Measurements from ENCODE around the gene OR2W3. TPM values are rescaled to one million over a fixed set of nuclear protein-coding genes. Genes with fewer than 3 reads are reported as not detected.

OR2W3 gene
- total and polyA plus RNA-seq, 2 of the 8 experiments (the other 6 are each of a cell fraction or from before 2014, with no cell fraction given): 0.12 to 1.1 TPM

GRCh38 chr1:247924868-247925267, 29.5 kb downstream of the OR2W3 start, which contains the start of gene OR2AJ1:
OR2AJ1 (plus strand) TSS chr1:247924889; CDS start chr1:247933769, 8,880 bp downstream.
- no peak for FAIRE-seq
- Histone ChIP-seq H2BK5ac (ENCODE audit: low read depth, low read length) (no peak within 1 kb of the TSS), H4K8ac (ENCODE audit: extremely low read depth, insufficient read depth, low read length) (no peak within 1 kb of the TSS; the same call in 1 of the 2 replicates), H3K4me2 (ENCODE audit: insufficient read depth in 1 of 2, low read depth in 2 of 2, low read length in 2 of 2) (no peak within 1 kb of the TSS), H3K18ac (ENCODE audit: extremely low read depth, low read length) (no peak within 1 kb of the TSS), H4K91ac (replicated peaks; ENCODE audit: insufficient read length, low read length) (no peak within 1 kb of the TSS), H3K36me3 (ENCODE audit: control insufficient read depth in 2 of 4, insufficient read depth in 4 of 4, low read length in 3 of 4) (no peaks in the 10 kb centered on the region; a peak in 1 of 8 replicates), H3K56ac (replicated peaks; ENCODE audit: insufficient read length, low read depth, low read length) (no peak within 1 kb of the TSS), H2AFZ (ENCODE audit: low read length) (no peak within 1 kb of the TSS), H3K27ac (ENCODE audit: low read depth, low read length) (no peak within 1 kb of the TSS), H4K5ac (ENCODE audit: insufficient read length, low read depth, low read length) (no peak within 1 kb of the TSS), H3K23me2 (ENCODE audit: low read depth, low read length) (no peaks in the 10 kb centered on the region), H2BK15ac (ENCODE audit: low read length) (no peak within 1 kb of the TSS), H2BK120ac (replicated peaks; ENCODE audit: low read depth, low read length) (no peak within 1 kb of the TSS), H3K14ac (ENCODE audit: insufficient read length) (no peak within 1 kb of the TSS), H3K79me1 (ENCODE audit: low read depth, low read length) (no peaks in the 10 kb centered on the region), H2BK12ac (ENCODE audit: low read depth, low read length) (no peak within 1 kb of the TSS), H3K4me1 (replicated peaks in 1 of 4; ENCODE audit: control insufficient read depth in 3 of 4, insufficient read depth in 4 of 4, low read length in 3 of 4) (no peaks in the 10 kb centered on the region), H3K79me2 (ENCODE audit: control insufficient read depth in 1 of 2, insufficient read depth in 2 of 2, low read length in 2 of 2) (no peaks in the 10 kb centered on the region), H2AK5ac (ENCODE audit: low read depth, low read length) (no peak within 1 kb of the TSS), H3K4ac (replicated peaks; ENCODE audit: insufficient read length, low read depth, low read length) (no peak within 1 kb of the TSS), H3K9me3 (ENCODE audit: insufficient read depth in 2 of 2, low read depth in 1 of 2, low read length in 1 of 2) (peaks cover 44 to 49% of the 10 kb centered on the region in 2 experiments), H3K9ac (replicated peaks in 1 of 4; ENCODE audit: extremely low read depth in 1 of 4, low read depth in 3 of 4, low read length in 3 of 4) (no peak within 1 kb of the TSS), H3K4me3 (ENCODE audit: extremely low read depth in 1 of 4, insufficient read depth in 2 of 4, low read depth in 3 of 4, low read length in 4 of 4) (no peak within 1 kb of the TSS), H2BK20ac (ENCODE audit: low read length) (no peak within 1 kb of the TSS), H4K20me1 (replicated peaks in 1 of 2; ENCODE audit: control insufficient read depth in 1 of 2, insufficient read depth in 2 of 2, low read length in 2 of 2) (no peaks in the 10 kb centered on the region), H3K23ac (ENCODE audit: insufficient read length) (no peak within 1 kb of the TSS), H3K27me3 (replicated peaks in 1 of 4; ENCODE audit: control insufficient read depth in 3 of 4, extremely low read depth in 1 of 4, insufficient read depth in 3 of 4, low read length in 3 of 4) (no peaks in the 10 kb centered on the region)
- ChIA-PET POLR2A (ENCODE audit: partially characterized antibody) (no interaction called here), CTCF (ENCODE audit: partially characterized antibody) (interaction anchor here (0.6 to 0.9 kb wide), 2 partner anchors 13 to 25 kb away, joined by 3 read pairs; no protein-coding TSS in a partner anchor)
- TF ChIP-seq HDAC6 (IDR thresholded peaks at IDR 0.05; ENCODE audit: low read depth, low read length) (no peak), POLR2A (IDR thresholded peaks at IDR 0.05; ENCODE audit: control extremely low read depth in 1 of 2, low read depth in 2 of 2, low read length in 2 of 2) (no peak), RNF2 (IDR thresholded peaks at IDR 0.05; ENCODE audit: borderline replicate concordance, low read depth, low read length, missing control alignments, poor library complexity, severe bottlenecking) (no peak), JUND (IDR thresholded peaks at IDR 0.05; ENCODE audit: low read length) (no peak), RAD21 (IDR thresholded peaks at IDR 0.05 in 1 of 2, conservative IDR thresholded peaks at IDR 0.05 in 1 of 2; ENCODE audit: low read depth in 2 of 2, low read length in 2 of 2) (no peak), NANOG (IDR thresholded peaks at IDR 0.05; ENCODE audit: insufficient read depth, low read depth, low read length, poor library complexity, severe bottlenecking) (no peak), RFX5 (IDR thresholded peaks at IDR 0.05; ENCODE audit: borderline replicate concordance, low read depth, low read length) (no peak), JUN (IDR thresholded peaks at IDR 0.05; ENCODE audit: low read depth, low read length) (no peak), CBX8 (IDR thresholded peaks at IDR 0.05; ENCODE audit: borderline replicate concordance, low read depth, low read length) (no peak), TAF1 (IDR thresholded peaks at IDR 0.05; ENCODE audit: low read depth, low read length) (no peak), TBP (IDR thresholded peaks at IDR 0.05; ENCODE audit: low read depth, low read length) (no peak), FOSL1 (IDR thresholded peaks at IDR 0.05; ENCODE audit: insufficient read depth, low read depth, low read length) (no peak), SP2 (IDR thresholded peaks at IDR 0.05; ENCODE audit: low read length) (no peak), CBX5 (IDR thresholded peaks at IDR 0.05; ENCODE audit: low read depth, low read length) (no peak)
- 88% methylated on average over 9 of the region's 9 CpGs; no CpG with 5 or more reads in 1 of the 2 experiments for WGBS, 2 experiments (ENCODE audit: extremely low coverage in 1 of 2, insufficient coverage in 1 of 2, insufficient read length in 1 of 2, insufficient replicate concordance in 2 of 2, low coverage in 1 of 2, low lambda C conversion rate in 2 of 2, missing lambda C conversion rate in 1 of 2)
- no peak for DNase-seq (ENCODE audit: low read depth in 1 of 2, low spot score in 2 of 2)

Data from H1 (cell line).